Peyer's patch (tissue), 4 donors: ENCODE measurements around the gene SF3B5. TPM values are rescaled to one million over a fixed set of nuclear protein-coding genes. Genes with fewer than 3 reads are reported as not detected.

Experiments used
- DNase-seq, 3 donors: peaks; one replicate each; pipeline ENCODE4 v3.0.0-alpha.2; 2017 to 2019
- H3K27ac ChIP-seq, 4 donors: fragments of 200-600 bp; sonication (generic); one replicate each; pipeline ENCODE4 v1.5.1; 2016 to 2019
- H3K27me3 ChIP-seq, 2 donors: fragments of 200-600 bp; sonication (generic); one replicate each; pipeline ENCODE4 v1.5.1; 2019
- H3K36me3 ChIP-seq, 3 donors: fragments of 200-600 bp; sonication (generic); one replicate each; pipeline ENCODE4 v1.5.1; 2016 to 2019
- H3K4me1 ChIP-seq, 4 donors: fragments of 200-600 bp; sonication (generic); one replicate each; pipeline ENCODE4 v1.5.1; 2016 to 2019
- H3K4me3 ChIP-seq, 4 donors: fragments of 200-600 bp; sonication (generic); 1 replicate in 3 of 4; 2 replicates in 1 of 4; pipeline ENCODE4 v1.5.1; 2016 to 2019; ENCODE audit warnings: mild to moderate bottlenecking in 1 of 4
- H3K9me3 ChIP-seq, 4 donors: fragments of 200-600 bp; sonication (generic); one replicate each; pipeline ENCODE4 v1.5.1; 2016 to 2019; ENCODE audit warnings: mild to moderate bottlenecking in 1 of 4
- CTCF ChIP-seq, 6 experiments: fragments of 450-650 bp in 4 of 6; fragments of 200-600 bp in 2 of 6; sonication (generic) in 1 of 6; IDR thresholded peaks; one replicate each; pipeline ENCODE4 v1.5.1; 2017 to 2019; ENCODE audit warnings: antibody characterized with exemption in 6 of 6, mild to moderate bottlenecking in 3 of 6, moderate library complexity in 1 of 6
- POLR2A ChIP-seq, 2 donors: fragments of 450-650 bp; IDR thresholded peaks; one replicate each; pipeline ENCODE4 v1.5.1; 2017; ENCODE audit warnings: antibody characterized with exemption in 2 of 2, mild to moderate bottlenecking in 2 of 2, moderate library complexity in 2 of 2
- total RNA-seq, 4 donors: library from RNA; depleted of rRNA; stranded (reverse); fragments of >200 nt; gene quantifications; one replicate each; pipeline ENCODE4 v1.1.0, GENCODE V29; 2016

The SF3B5 gene
- total RNA-seq, 4 donors from 2014 or later = 66.8 to 114 (median 94.0) TPM

- Histone ChIP-seq H3K4me1 (no peaks in the 10 kb centered on the region), H3K4me3 (no peak overlapping the region), H3K9me3 (no peaks in the 10 kb centered on the region), H3K36me3 (no peaks in the 10 kb centered on the region), H3K27me3 (no peaks in the 10 kb centered on the region), H3K27ac (no peak overlapping the region)
- no peak for TF ChIP-seq CTCF (IDR thresholded peaks at IDR 0.05)
- DNase-seq = no peak
Observed at GRCh38 chr6:144075875-144076274, 19.5 kb downstream of the SF3B5 start.

GRCh38 chr6:144075187-144075586 is 20.2 kb downstream of the SF3B5 start:
- Histone ChIP-seq H3K27me3 (no peaks in the 10 kb centered on the region), H3K4me3 (no peak overlapping the region), H3K4me1 (no peaks in the 10 kb centered on the region), H3K9me3 (no peaks in the 10 kb centered on the region), H3K27ac (no peak overlapping the region), H3K36me3 (no peaks in the 10 kb centered on the region)
- TF ChIP-seq CTCF (IDR thresholded peaks at IDR 0.05) (no peak), POLR2A (IDR thresholded peaks at IDR 0.05) (no peak)
- no peak for DNase-seq

- TF ChIP-seq CTCF (IDR thresholded peaks at IDR 0.05) = no peak
- no peak for TF ChIP-seq POLR2A (IDR thresholded peaks at IDR 0.05)
- H3K9me3 ChIP-seq = no peaks in the 10 kb centered on the region
Observed at GRCh38 chr6:144073024-144073423, 22.3 kb downstream of the SF3B5 start.

GRCh38 chr6:144069506-144069905 is 25.9 kb downstream of the SF3B5 start:
- no peak for DNase-seq
- H3K4me3 ChIP-seq = no peak overlapping the region
- no peaks in the 10 kb centered on the region for H3K27me3 ChIP-seq
- TF ChIP-seq CTCF (IDR thresholded peaks at IDR 0.05) (no peak), POLR2A (IDR thresholded peaks at IDR 0.05) (no peak)
- H3K9me3 ChIP-seq = no peaks in the 10 kb centered on the region
- H3K27ac ChIP-seq = no peak overlapping the region
- no peaks in the 10 kb centered on the region for H3K36me3 ChIP-seq
- H3K4me1 ChIP-seq = peaks cover 0 to 10% (median 0%) of the 10 kb centered on the region in 4 donors

More at GRCh38 chr6:144073024-144073423, 22.3 kb downstream of the SF3B5 start:
- Histone ChIP-seq H3K4me3 (no peak overlapping the region), H3K4me1 (no peaks in the 10 kb centered on the region), H3K27me3 (no peaks in the 10 kb centered on the region), H3K27ac (no peak overlapping the region), H3K36me3 (no peaks in the 10 kb centered on the region)
- no peak for DNase-seq

- no peaks in the 10 kb centered on the region for H3K9me3 ChIP-seq
- no peak overlapping the region for H3K27ac ChIP-seq
- H3K36me3 ChIP-seq = no peaks in the 10 kb centered on the region
- H3K4me1 ChIP-seq = peaks cover 0 to 10% (median 0%) of the 10 kb centered on the region in 4 donors
- no peak for DNase-seq
- H3K27me3 ChIP-seq = no peaks in the 10 kb centered on the region
- no peak for TF ChIP-seq POLR2A (IDR thresholded peaks at IDR 0.05)
- TF ChIP-seq CTCF (IDR thresholded peaks at IDR 0.05) = no peak
- H3K4me3 ChIP-seq = no peak overlapping the region
Observed at GRCh38 chr6:144068794-144069193, 26.6 kb downstream of the SF3B5 start.
